AG09309 (cell line): ENCODE measurements around the gene SIGLEC12.
"Not testable (repeated sequence)": the region's sequence is repeated elsewhere in the genome, so short reads cannot be mapped to it uniquely, and the experiment has no call there.

ENCODE experiments used
- DNase-seq: peaks from one replicate; pipeline ENCODE4 v3.0.0-alpha.2; 2010; ENCODE audit warnings: low read depth
- H3K4me3 ChIP-seq: 2 replicates; pipeline ENCODE4 v1.5.1; 2011; ENCODE audit warnings: mild to moderate bottlenecking, low read depth, low read length, moderate library complexity; ENCODE audit not compliant: control insufficient read depth
- CTCF ChIP-seq: IDR thresholded peaks from 2 replicates; pipeline ENCODE4 v1.5.1; 2011; ENCODE audit warnings: mild to moderate bottlenecking, low read depth, low read length, inconsistent platforms; ENCODE audit not compliant: insufficient read depth, control insufficient read depth; ENCODE audit errors: missing control alignments

The SIGLEC12 gene

DNA sequence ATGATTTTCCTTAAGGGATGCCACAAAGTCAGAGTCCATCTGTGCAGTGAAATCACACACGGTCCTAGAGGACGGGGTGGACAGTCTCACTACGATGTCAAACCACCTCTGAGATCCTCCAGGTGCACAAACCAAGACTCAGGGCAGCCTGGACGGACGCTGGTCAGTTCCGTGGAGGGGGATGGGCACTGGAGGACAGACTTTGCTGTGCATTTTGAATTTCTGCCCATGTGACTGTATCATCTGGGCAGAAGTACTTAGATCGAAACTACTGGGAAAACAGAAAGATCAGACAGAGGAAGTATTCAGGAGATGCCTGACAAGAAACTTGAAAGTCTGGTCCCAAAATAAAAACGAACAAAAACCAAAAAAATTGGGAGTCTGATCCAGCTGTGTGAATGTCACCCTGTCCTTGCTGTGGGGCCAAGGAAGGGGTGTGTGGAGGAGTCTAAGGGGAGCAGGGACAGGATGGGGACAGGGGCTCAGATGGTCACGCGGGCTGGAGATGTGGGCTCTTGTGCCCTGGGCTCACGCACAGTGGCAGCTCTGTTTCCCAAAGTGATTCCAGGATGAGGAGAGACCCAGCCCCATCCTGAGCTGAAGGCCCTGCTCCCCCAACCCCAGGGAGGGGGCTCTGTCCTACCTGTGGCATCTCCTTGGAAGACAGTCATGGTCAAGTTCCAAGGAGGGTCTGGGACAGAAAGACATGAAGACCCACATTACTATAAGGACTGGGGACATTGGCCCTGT, 44.9 kb downstream of the SIGLEC12 start:
- no peak for DNase-seq
- no peak for TF ChIP-seq CTCF
- no peak overlapping the region for H3K4me3 ChIP-seq

GRCh38 chr19:51450730-51451307, 50.8 kb downstream of the SIGLEC12 start:
- DNase-seq, result no peak
- H3K4me3 ChIP-seq, result no peak overlapping the region
- no peak for TF ChIP-seq CTCF

DNA sequence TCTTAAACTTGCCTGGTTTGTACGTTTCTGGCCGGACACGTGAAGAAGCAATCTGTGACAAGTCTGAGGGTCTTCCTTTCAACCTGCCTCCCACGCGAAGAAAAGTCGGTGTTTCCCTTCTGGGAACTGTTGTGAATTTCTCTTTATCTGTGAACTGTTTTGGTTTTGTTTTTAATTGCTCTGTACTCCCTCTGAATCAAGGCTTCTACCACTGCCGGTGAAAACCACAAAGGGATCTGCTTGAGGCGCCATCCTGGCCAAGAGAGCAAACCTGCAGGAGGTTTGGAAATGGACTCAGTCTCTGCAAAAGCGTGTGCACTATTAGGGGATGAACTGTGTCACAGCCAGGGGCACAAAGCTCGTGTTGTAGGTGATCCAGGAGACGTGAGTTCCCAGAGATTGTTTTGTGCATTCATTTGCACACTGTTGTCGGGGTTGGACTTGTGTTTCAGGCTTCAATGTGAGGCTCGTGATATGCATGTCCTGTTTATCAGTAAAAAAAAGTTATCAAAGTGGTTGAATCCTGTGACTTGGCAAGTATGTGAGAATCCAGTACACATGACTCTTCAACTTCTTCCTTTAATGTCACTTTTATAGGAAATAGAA, 53.1 kb downstream of the SIGLEC12 start:
- DNase-seq, result no peak
- H3K4me3 ChIP-seq, result no peak overlapping the region
- no peak for TF ChIP-seq CTCF

GRCh38 chr19:51448011-51448410, 53.6 kb downstream of the SIGLEC12 start:
- no peak for TF ChIP-seq CTCF
- no peak for DNase-seq
- no peak overlapping the region for H3K4me3 ChIP-seq

GRCh38 chr19:51447510-51447909, 54.1 kb downstream of the SIGLEC12 start:
- DNase-seq, H3K4me3 ChIP-seq: not testable (repeated sequence)

GRCh38 chr19:51441410-51442390, 59.9 kb downstream of the SIGLEC12 start:
- DNase-seq, result no peak
- no peak overlapping the region for H3K4me3 ChIP-seq
- TF ChIP-seq CTCF, result no peak
